ENCODE data around the gene SLC15A3. TPM values are rescaled to one million over a fixed set of nuclear protein-coding genes. Genes with fewer than 3 reads are reported as not detected.

Gene SLC15A3
- total RNA-seq, 4 donors from 2014 or later: 6.3 to 16.5 (median 8.9) TPM

GRCh38 chr11:60932605-60933356, 19.2 kb downstream of the SLC15A3 start:
- no peaks in the 10 kb centered on the region for H3K9me3 ChIP-seq

GRCh38 chr11:60931917-60932316, 20.1 kb downstream of the SLC15A3 start:
- no peak overlapping the region for H3K27ac ChIP-seq
- no peaks in the 10 kb centered on the region for H3K9me3 ChIP-seq
- no peaks in the 10 kb centered on the region for H3K36me3 ChIP-seq
- no peak for TF ChIP-seq CTCF (IDR thresholded peaks at IDR 0.05)
- H3K27me3 ChIP-seq: no peaks in the 10 kb centered on the region
- peaks cover 0 to 11% of the 10 kb centered on the region in 2 donors for H3K4me1 ChIP-seq
- intact Hi-C loops (cut with DNase I): no loop called here
- DNase-seq: peak in 1 of 2 donors; percentile 42
- no peak overlapping the region for H3K4me3 ChIP-seq (replicated peaks in 1 of 3)
- WGBS, 2 donors: 62 to 66% methylated on average over 9 of the region's 9 CpGs

More at GRCh38 chr11:60932605-60933356, 19.2 kb downstream of the SLC15A3 start:
- no peaks in the 10 kb centered on the region for H3K36me3 ChIP-seq
- H3K27me3 ChIP-seq: no peaks in the 10 kb centered on the region
- H3K4me3 ChIP-seq (replicated peaks in 1 of 3): no peak overlapping the region
- H3K4me1 ChIP-seq: peaks cover 0 to 4% of the 10 kb centered on the region in 2 donors
- DNase-seq: no peak
- intact Hi-C loops (cut with DNase I): no loop called here
- WGBS, 2 donors: 84 to 89% methylated on average over 5 of the region's 5 CpGs
- TF ChIP-seq CTCF (IDR thresholded peaks at IDR 0.05): no peak
- H3K27ac ChIP-seq: no peak overlapping the region

- TF ChIP-seq POLR2A (IDR thresholded peaks at IDR 0.05) (no peak), CTCF (IDR thresholded peaks at IDR 0.05) (no peak)
- no peaks in the 10 kb centered on the region for H3K27me3 ChIP-seq
- DNase-seq: no peak
- H3K9me3 ChIP-seq: no peaks in the 10 kb centered on the region
- no peak overlapping the region for H3K4me3 ChIP-seq (replicated peaks in 1 of 3)
- no peak overlapping the region for H3K27ac ChIP-seq
- 92 to 100% methylated on average over 1 to 2 of the region's 4 CpGs for WGBS, 2 donors
- intact Hi-C loops (cut with DNase I): no loop called here
- H3K36me3 ChIP-seq: no peaks in the 10 kb centered on the region
- H3K4me1 ChIP-seq: peaks cover 0 to 7% of the 10 kb centered on the region in 2 donors
Observed at GRCh38 chr11:60930394-60930793, 21.6 kb downstream of the SLC15A3 start.

GRCh38 chr11:60929764-60930163, 22.2 kb downstream of the SLC15A3 start:
- TF ChIP-seq CTCF (IDR thresholded peaks at IDR 0.05): no peak
- TF ChIP-seq POLR2A (IDR thresholded peaks at IDR 0.05): no peak
- H3K36me3 ChIP-seq: no peaks in the 10 kb centered on the region
- H3K4me3 ChIP-seq (replicated peaks in 1 of 3): no peak overlapping the region
- no peak overlapping the region for H3K27ac ChIP-seq
- WGBS, 2 donors: 85 to 89% methylated on average over 4 of the region's 4 CpGs
- H3K9me3 ChIP-seq: no peaks in the 10 kb centered on the region
- H3K27me3 ChIP-seq: peaks cover 1% of the 10 kb centered on the region
- DNase-seq: no peak
- peaks cover 3 to 13% of the 10 kb centered on the region in 2 donors for H3K4me1 ChIP-seq
- intact Hi-C loops (cut with DNase I): no loop called here

GRCh38 chr11:60928563-60929001, 23.4 kb downstream of the SLC15A3 start:
- Histone ChIP-seq H3K4me1 (peaks cover 10 to 24% of the 10 kb centered on the region in 2 donors), H3K4me3 (replicated peaks in 1 of 3) (no peak overlapping the region), H3K27me3 (peaks cover 5% of the 10 kb centered on the region), H3K9me3 (no peaks in the 10 kb centered on the region), H3K36me3 (no peaks in the 10 kb centered on the region), H3K27ac (no peak overlapping the region)
- DNase-seq: no peak
- no peak for TF ChIP-seq CTCF (IDR thresholded peaks at IDR 0.05)
- TF ChIP-seq POLR2A (IDR thresholded peaks at IDR 0.05): no peak
- WGBS, 2 donors: 92 to 95% methylated on average over 9 to 10 of the region's 20 CpGs
- intact Hi-C loops (cut with DNase I): no loop called here

All from thyroid gland (tissue), 4 donors.